Measurements from ENCODE around the gene LYPD5.

DNA sequence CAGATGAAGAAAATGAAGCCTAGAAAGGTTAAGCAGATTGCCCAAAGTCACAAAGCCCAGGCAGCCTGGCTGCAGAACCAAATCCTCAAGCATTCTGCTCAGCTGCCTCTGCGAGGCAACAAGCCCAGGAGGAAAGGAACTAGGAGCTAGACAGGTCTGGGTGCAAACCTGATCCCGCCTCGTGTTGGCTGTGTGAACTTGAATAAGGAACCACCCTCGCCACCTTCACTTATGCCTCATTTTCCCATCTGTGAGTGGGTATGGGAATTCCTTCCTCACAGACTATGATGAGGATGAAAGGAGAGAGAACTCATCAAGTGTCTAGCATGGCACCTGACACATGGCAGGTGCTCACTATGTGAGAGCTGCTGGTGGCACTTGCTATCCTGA lies 54.0 kb downstream of the LYPD5 start:
- TF ChIP-seq, protein P1, sequence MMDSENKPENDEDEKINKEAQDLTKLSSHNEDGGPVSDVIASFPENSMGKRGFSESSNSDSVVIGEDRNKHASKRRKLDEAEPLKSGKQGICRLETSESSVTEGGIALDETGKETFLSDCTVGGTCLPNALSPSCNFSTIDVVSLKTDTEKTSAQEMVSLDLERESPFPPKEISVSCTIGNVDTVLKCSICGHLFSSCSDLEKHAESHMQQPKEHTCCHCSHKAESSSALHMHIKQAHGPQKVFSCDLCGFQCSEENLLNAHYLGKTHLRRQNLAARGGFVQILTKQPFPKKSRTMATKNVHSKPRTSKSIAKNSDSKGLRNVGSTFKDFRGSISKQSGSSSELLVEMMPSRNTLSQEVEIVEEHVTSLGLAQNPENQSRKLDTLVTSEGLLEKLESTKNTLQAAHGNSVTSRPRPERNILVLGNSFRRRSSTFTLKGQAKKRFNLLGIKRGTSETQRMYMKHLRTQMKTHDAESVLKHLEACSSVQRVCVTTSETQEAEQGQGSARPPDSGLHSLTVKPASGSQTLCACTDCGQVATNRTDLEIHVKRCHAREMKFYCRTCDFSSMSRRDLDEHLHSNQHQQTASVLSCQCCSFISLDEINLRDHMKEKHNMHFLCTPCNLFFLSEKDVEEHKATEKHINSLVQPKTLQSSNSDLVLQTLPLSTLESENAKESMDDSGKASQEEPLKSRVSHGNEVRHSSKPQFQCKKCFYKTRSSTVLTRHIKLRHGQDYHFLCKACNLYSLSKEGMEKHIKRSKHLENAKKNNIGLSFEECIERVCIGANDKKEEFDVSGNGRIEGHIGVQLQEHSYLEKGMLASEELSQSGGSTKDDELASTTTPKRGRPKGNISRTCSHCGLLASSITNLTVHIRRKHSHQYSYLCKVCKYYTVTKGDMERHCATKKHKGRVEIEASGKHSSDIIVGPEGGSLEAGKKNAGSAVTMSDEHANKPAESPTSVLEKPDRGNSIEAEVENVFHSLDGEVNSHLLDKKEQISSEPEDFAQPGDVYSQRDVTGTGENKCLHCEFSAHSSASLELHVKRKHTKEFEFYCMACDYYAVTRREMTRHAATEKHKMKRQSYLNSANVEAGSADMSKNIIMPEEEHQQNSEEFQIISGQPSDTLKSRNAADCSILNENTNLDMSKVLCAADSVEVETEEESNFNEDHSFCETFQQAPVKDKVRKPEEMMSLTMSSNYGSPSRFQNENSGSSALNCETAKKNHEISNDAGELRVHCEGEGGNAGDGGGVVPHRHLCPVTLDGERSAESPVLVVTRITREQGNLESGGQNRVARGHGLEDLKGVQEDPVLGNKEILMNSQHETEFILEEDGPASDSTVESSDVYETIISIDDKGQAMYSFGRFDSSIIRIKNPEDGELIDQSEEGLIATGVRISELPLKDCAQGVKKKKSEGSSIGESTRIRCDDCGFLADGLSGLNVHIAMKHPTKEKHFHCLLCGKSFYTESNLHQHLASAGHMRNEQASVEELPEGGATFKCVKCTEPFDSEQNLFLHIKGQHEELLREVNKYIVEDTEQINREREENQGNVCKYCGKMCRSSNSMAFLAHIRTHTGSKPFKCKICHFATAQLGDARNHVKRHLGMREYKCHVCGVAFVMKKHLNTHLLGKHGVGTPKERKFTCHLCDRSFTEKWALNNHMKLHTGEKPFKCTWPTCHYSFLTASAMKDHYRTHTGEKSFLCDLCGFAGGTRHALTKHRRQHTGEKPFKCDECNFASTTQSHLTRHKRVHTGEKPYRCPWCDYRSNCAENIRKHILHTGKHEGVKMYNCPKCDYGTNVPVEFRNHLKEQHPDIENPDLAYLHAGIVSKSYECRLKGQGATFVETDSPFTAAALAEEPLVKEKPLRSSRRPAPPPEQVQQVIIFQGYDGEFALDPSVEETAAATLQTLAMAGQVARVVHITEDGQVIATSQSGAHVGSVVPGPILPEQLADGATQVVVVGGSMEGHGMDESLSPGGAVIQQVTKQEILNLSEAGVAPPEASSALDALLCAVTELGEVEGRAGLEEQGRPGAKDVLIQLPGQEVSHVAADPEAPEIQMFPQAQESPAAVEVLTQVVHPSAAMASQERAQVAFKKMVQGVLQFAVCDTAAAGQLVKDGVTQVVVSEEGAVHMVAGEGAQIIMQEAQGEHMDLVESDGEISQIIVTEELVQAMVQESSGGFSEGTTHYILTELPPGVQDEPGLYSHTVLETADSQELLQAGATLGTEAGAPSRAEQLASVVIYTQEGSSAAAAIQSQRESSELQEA (CRISPR knock-in tag; IDR thresholded peaks at IDR 0.05; ENCODE audit: not compliant biosample characterization) = no peak
- TF ChIP-seq ZNF713 (CRISPR knock-in tag; IDR thresholded peaks at IDR 0.05) (no peak), TAF1 (CRISPR knock-in tag; IDR thresholded peaks at IDR 0.05) (no peak), RAD21 (CRISPR knock-in tag; IDR thresholded peaks at IDR 0.05) (no peak), DMAP1 (CRISPR knock-in tag; IDR thresholded peaks at IDR 0.05) (no peak), NFIC (IDR thresholded peaks at IDR 0.05; ENCODE audit: low read length) (no peak), JUND (CRISPR knock-in tag; IDR thresholded peaks at IDR 0.05) (no peak), CAMTA2 (CRISPR knock-in tag; IDR thresholded peaks at IDR 0.05; ENCODE audit: borderline replicate concordance) (no peak), HCFC1 (IDR thresholded peaks at IDR 0.05; ENCODE audit: low read depth, low read length) (no peak)
- TF ChIP-seq, protein P2, sequence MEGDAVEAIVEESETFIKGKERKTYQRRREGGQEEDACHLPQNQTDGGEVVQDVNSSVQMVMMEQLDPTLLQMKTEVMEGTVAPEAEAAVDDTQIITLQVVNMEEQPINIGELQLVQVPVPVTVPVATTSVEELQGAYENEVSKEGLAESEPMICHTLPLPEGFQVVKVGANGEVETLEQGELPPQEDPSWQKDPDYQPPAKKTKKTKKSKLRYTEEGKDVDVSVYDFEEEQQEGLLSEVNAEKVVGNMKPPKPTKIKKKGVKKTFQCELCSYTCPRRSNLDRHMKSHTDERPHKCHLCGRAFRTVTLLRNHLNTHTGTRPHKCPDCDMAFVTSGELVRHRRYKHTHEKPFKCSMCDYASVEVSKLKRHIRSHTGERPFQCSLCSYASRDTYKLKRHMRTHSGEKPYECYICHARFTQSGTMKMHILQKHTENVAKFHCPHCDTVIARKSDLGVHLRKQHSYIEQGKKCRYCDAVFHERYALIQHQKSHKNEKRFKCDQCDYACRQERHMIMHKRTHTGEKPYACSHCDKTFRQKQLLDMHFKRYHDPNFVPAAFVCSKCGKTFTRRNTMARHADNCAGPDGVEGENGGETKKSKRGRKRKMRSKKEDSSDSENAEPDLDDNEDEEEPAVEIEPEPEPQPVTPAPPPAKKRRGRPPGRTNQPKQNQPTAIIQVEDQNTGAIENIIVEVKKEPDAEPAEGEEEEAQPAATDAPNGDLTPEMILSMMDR (CRISPR knock-in tag; IDR thresholded peaks at IDR 0.05) = no peak

All from HepG2 (cell line).